HG03520 (cell line): ENCODE measurements around the gene GBP1.
"Not testable (repeated sequence)": the region's sequence is repeated elsewhere in the genome, so short reads cannot be mapped to it uniquely, and the experiment has no call there.

ENCODE experiments used
- ATAC-seq: cut with Tn5 transposase; IDR thresholded peaks from one replicate; pipeline ENCODE4 v1.9.1; 2021; ENCODE audit warnings: mild to moderate bottlenecking, moderate library complexity; ENCODE audit not compliant: unreplicated experiment

The GBP1 gene

DNA sequence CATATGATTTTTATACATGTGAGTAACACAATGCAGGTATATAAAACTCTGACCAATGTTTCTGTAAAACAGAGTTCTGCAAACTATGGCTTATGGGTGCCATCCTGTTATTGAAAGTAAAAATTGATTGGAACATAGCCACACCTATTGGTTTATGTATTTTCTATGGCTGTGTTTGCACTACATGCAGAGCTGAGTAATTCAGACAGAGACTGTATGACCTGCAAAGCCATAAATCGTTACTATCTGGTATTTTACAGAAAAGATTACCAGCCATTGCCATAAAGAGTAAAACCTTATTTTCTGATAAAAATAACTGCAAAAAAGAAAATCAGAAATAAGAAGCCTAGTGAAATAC lies 13.1 kb downstream of the GBP1 start:
- ATAC-seq = no peak

DNA sequence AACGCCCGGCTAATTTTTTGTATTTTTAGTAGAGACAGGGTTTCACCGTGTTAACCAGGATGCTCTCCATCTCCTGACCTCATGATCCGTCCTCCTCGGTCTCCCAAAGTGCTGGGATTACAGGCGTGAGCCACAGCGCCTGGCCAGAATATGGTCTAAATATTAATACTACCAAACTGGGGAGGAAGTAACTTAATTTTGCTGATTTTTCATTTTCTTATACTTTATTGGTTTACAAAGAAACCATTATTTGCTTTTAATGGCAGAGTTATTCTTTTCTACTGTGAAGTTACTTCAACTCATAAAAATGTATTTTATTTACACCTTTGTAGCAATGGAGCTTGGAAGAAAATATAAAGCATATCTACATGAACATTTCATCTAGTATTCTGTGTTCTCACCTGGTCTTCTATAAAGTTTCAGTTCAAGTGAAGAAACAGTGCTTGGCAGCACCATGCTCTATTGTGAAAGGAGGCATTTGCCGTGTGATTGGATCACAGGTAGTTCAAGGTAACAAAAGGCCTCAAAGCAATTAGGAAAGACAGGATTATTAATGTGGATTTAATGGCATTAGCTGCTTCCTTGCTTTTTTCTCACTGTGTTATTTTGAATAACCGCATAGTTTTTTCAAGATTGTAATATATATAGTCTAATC lies 13.6 kb downstream of the GBP1 start:
- no peak for ATAC-seq

DNA sequence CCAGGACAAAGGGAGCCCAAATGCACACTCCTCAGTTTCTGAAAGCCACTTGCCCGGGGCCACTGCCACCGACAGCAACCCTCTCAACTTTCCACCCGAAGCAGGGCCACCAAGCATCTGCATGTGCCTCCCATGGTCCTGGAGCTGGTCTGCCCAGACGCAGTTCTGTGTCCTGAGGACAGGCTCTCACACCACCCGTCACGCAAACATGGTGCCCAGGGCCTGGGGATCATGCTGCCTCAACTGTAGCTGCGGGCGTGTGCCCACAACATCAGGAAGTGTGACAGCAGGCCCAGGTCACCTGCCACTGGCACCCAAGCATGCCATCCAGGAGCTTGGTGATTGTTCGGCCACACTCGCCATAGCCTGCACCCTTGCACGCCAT lies 14.4 kb downstream of the GBP1 start:
- ATAC-seq = no peak

DNA sequence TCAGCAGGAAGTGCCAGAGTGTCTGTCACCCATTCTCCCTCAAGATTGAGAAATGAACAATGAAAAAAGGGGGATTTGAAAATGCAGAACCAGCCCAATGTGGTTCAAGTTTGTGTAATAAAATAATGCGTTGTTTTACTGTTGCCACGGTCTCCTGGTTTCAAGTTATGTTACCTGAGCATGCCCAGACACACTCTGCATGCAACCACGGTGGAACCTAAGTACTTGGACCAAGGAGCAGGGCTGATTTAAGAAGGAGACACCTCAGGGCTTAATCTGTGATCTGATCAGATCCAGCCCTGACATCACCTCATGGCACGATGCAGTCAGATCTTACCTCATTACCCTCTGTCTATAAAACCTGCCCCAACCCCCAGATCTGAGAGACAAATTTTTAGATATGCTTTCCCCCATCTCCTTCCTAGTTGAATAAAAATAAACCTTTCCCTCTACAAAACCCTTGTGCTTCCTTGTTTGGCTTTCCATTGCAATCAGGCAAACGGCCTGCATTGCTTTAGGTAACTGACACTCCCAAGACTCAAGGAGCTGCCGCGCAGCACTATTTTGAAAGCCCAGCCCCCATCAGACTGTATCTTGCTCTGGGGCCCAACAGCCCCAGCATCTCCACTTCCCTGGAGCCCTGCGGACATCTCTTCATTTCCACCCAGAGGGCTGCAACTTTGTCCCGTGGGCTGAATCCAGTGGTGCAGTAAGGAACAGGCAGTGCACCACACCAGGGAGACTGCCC lies 14.9 kb downstream of the GBP1 start:
- ATAC-seq = not testable (repeated sequence)

DNA sequence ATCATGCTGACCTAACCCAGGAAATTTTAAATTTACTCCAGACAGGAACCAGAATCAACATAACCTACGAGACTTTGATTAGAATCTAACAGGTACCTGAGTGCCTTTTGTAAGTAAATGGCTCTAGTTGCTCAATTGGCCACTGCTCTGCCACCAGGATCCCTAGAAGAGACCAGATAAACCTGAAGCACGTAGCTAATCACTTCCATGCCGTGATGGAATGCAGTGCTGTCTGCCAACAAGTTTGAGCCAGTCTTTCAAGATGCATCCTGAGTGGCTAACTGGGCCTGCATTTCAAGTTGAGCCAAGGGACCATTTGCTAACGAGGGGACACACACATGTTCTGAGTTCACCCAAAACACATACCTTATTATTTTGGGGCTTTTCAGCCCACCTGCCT lies 15.8 kb downstream of the GBP1 start:
- not testable (repeated sequence) for ATAC-seq

DNA sequence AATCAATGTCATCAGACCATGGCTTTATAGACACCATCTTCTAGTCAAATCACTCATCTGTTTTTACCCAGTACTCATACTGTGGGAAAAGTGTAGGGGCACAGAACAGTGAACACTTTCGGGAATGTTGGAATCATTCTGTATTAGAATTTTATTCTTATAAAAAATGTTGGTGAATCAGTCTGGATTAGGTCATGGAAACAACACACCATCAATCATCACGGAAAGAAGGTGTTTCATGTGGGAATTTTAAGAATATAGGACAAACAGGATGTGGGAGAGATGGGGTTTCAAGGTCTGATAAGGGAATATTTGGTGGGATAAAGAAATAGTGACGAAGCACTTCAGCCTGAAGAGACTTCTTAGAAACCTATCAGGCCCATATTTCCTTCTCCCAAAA lies 17.3 kb downstream of the GBP1 start:
- no peak for ATAC-seq

DNA sequence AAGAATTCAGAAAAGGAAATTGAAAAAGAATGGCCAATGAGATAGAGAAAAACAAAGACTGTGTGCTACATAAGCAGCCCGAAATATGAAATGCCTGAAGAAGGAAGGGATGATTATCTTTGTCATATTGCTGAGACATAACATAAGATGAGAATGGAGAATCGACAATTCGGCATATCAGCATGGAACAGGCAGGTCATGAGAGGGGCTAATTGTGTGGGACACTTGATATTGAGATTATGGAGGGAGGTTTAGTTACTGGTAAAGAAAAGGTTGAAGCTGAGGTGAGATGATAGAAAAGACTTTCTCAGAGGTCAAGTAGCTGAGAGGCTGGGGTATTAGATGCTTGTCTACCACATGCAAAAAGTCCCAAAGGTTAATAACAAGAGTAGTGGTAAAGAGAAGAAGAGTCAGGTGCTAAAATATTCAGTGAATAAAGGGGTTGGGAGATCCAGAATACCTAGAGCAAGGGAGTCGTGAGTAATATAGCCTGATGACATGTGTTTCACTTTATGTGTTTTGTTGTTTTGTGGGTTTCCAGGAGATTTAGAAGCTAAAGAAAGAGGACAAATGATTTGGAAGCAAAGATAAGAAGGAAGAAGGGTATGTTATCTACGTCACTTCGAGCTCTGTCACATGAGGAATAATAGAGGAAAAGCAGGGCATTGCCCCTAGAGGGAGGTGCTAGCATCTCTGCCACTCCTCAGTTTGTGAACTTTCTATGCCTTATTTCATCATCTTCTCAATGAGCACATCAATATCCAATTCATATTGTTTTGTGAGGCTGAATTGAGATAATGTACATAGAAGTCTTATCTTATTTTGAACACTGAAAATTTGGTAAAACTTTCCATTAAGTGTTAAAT lies 18.5 kb downstream of the GBP1 start:
- not testable (repeated sequence) for ATAC-seq

DNA sequence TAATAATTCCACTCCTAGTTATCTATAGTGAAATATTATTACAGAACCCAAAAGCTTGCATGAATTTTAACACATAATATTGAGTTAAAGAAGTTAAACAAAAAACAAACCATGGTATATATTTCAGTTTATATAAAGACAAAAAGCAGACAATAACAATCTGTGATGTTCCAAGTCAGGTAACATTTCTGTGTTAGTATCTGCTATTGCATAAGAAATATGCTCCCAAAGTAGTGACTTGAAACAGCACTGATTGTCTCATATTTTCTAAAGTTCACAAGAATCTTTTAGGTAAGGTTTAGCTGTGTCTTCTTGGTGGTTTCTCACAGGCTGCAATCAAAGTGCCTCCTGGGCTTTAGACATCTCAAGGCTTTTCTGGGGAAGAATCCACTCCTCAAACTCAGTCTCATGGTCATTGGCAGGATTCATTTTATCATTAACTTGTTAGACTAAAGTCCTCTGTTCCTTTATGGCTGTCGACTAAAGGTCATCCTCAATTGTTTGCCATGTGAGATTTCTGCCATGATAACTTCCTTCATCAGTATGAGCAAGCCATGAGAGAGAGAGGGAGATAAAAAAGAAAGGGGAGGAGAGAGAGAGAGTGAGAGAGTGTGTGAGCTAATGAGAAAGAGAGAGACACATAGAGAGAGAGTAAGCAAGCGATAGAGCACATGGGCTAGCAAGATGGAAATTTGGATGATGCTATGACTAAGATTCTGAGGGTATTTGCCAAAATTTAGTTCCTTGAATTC lies 19.9 kb downstream of the GBP1 start:
- ATAC-seq = no peak

DNA sequence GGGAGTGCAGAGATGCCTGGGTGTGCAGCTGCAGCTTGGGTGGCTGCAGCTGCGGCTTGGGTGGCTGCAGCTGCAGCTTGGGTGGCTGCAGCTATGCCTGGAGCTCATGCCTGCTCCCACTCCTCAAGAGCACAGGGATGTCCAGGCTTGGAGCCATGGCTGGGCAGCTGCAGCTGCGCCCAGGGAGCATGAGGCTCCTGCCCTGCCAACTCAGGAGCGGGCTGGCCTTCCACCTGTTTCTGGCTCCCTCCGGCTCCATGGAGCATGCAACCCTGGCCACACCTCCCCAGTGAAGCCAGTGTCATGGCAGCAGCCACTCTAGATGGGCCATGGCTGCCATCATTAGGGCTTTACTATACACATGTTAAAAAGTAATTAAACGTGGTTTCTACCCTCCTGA lies 21.1 kb downstream of the GBP1 start:
- ATAC-seq = no peak

DNA sequence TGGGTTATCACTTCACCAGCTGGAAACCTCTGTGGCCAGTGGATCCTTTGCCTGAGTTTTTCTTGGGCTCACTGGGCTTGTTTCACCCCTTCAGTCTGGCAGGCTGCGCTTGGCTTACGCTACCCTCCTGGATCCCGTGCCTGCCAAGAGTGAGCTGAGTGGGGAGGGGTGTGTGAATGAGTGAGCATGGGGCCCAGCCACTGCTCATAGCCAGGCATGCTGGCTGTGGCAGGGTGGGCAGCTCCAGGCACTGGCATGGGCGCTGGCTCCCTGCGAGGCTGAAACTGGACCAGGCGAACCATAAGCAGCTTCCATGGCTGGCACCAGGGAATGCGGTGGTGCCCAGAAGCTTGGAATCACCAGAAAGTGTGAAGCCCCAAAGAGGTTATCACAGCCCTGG lies 22.5 kb downstream of the GBP1 start:
- ATAC-seq = no peak

DNA sequence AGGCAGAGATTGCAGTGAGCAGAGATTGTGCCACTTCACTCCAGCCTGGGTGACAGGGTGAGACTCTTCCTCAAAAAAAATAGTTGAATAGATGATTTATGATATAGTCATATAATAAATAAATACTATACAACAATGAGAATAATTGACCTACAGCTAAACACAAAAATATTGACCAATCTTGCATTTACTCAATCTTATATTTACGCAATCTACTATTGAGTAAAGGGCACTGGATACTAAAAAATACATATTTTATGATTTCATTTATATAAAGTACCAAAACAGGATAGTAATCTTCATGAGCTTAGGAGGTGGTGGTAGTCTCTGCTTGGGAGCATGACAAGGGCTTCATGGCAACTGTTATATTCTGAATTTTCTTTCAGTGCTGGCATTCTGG lies 23.3 kb downstream of the GBP1 start:
- no peak for ATAC-seq

DNA sequence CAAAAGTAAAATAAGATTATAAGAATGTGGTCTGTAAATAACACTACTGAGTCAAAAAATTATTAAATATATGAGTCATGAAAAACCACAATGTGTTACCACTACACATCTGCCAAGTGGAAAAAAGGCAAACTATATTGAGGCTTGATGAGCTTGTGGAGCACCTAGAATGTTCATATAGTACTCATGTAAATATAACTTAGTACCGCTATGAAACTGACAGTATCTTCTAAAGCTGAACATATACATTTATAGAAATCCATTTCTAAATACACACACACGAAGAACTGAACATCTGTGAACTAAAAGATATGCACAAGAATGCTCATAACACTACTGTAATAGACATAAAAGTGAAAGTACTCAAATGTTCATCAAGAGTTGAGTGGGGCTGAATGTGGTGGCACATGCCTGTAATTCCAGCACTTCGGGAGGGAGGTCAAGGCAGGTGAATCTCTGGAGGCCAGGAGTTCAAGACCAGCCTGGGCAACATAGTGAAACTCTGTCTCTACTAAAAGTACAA lies 23.8 kb downstream of the GBP1 start:
- ATAC-seq = peak; percentile 97

DNA sequence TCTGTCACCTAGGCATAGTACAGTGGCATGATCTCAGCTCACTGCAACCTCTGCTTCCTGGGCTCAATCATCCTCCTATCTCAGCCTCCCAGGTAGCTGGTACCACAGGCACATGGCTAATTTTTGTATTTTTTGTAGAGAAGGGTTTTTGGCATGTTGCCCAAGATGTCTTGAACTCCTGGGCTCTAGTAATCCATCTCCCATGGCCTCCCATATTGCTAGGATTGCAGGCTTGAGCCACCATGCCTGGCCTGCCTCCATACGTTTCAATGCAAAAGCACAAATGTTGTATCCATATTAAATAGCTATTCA lies 24.7 kb downstream of the GBP1 start:
- ATAC-seq = no peak

DNA sequence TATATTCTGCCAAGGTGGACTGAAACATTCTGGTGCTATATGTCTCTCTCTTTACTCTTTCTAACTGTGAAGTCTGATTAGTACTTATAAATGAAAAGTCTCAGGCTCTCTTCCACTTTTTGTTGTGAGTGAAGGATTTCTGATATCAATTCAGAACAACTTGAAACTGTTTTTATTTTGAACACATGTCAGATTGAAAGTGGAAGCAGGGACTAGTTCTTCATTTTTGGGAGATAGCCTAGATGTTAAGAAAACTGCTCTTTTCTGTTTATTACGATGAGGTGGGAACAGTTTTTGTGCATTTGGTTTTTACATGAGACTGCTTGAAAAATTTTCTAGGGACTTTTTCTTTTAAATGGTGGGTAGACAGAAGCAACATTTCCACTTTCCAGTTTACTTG lies 27.8 kb downstream of the GBP1 start:
- no peak for ATAC-seq

DNA sequence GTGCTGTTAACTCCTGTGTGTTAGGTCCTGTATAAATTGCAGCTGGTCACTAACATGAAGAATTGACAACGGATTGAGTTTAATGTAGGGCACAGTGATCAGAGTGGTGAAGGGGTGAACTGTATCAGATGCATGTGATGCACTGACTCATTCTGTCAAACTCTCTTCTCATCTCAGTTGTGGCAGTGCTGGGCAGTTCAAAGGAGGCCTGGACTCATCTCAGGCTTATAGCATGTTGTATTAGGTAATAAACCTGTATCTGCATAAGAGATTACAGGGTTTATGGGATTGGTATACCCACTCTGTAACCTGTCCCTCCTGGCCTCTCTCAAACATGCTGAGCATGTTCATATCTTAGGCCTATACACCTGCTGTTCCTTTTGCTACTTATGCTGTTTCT lies 29.9 kb downstream of the GBP1 start:
- no peak for ATAC-seq

DNA sequence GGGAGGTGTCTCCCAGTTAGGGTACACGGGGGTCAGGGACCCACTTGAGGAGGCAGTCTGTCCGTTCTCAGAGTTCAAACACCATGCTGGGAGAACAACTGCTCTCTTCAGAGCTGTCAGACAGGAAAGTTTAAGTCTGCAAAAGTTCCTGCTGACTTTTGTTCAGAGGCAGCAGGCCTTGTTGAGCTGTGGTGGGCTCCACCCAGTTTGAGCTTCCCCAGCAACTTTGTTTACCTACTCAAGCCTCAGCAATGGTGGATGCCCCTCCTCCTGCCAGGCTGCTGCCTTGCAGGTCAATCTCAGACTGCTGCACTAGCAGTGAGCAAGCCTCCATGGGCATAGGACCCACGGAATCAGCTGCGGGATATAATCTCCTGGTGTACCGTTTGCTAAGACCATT lies 31.0 kb downstream of the GBP1 start:
- ATAC-seq = not testable (repeated sequence)

DNA sequence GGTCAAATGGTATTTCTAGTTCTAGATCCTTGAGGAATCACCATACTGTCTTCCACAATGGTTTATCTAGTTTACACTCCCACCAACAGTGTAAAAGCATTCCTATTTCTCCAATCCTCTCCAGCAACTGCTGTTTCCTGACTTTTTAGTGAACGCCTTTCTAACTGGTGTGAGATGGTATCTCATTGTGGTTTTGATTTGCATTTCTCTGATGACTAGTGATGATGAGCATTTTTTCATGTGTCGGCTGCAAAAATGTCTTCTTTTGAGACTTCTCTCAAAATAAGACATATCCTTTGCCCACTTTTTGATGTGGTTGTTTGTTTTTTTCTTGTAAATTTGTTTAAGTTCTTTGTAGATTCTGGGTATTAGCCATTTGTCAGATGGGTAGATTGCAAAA lies 36.0 kb downstream of the GBP1 start:
- ATAC-seq = not testable (repeated sequence)

DNA sequence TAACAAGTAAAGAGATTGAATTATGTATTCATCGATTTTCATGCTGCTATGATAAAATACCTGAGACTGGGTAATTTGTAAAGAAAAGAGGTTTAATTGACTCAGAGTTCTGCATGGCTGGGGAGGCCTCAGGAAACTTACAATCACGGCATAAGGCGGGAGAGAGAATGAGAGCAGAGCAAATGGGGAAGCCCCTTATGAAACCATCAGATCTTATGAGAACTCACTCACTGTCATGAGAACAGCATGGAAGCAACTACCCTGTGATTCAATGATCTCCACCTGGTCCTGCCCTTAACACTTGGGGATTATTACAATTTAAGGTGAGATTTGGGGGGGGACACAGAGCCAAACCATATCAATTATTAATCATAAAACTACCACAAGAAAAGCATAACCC lies 39.1 kb downstream of the GBP1 start:
- no peak for ATAC-seq

DNA sequence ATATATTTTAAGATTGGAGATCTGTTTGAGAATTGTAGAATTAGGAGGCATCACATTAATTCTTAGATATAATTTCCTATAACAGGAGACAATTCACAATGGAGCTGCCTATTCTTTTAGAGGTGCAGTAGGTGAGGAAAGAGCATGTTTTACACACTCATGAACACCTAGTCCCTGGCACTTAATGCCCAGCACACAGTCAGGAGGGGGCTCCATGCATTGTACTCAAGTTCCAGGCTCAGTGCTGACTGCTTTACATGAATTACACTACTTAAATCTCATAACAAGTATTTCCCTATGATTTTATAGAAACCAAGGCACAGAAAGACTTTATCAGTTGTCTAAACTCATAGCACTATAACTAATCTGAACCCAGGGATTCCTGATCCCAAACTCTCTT lies 42.0 kb downstream of the GBP1 start:
- ATAC-seq = no peak

DNA sequence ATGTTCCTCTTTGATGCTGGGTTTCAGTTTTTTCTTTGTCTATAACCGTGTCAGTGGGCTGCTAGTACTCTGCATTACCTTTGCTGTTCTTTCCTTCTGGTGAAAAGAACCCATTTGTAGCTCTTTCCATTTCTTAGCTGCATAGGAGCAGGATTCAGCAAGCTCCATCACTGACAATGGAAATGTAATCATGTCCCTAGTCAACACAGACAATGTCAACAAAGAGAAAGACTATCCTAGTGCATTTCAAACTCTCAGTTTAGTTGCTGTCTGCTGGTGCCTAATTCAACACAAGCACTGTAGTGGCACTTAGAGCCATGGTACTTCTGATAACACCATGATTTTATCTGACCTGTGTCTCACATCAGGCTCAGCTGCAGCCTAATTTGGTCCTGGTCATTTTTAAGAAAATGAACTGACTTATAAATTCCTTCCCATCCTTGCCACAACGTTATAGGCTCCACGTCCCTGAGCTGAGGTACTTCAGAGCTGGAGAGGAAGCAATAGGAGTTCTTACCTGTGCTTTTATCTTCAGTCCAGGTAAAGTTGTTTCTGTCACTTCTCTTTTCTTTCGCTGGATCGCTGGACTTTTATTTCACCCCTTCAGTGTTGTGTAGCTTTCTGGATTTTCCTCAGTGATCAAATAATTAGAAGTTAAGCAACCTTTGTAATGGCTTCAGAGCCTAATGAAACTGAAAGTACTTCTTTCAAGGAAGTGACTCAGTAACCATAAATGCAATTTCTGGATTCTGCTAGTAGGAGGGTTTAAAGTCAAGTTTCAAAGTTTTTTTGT lies 42.6 kb downstream of the GBP1 start, which contains the start of gene GBP3:
Gene GBP3 (minus strand): TSS at position 700 of the 793 bp plus-strand sequence. CDS start 2,145 bp downstream, outside the sequence.
- ATAC-seq = peak; percentile 85
